SK-N-SH (cell line): Measurements from ENCODE around the gene CACNA1H.

ENCODE experiments used
- POLR2AphosphoS5 ChIP-seq: IDR thresholded peaks from 2 replicates; pipeline ENCODE4 v1.6.1; 2012; ENCODE audit warnings: low read depth, low read length
- TEAD4 ChIP-seq: IDR thresholded peaks from 2 replicates; pipeline ENCODE4 v1.4.0; 2012; ENCODE audit warnings: mild to moderate bottlenecking, borderline replicate concordance; ENCODE audit not compliant: insufficient read depth
- TF ChIP-seq, protein P1 (sequence below): IDR thresholded peaks from 2 replicates; pipeline ENCODE4 v1.6.1; 2012; ENCODE audit warnings: mild to moderate bottlenecking, low read depth, low read length, moderate library complexity
- TF ChIP-seq, protein P2 (sequence below): fragments of 200-600 bp; sonication (generic); IDR thresholded peaks from 2 replicates; pipeline ENCODE4 v1.6.1; 2017; ENCODE audit warnings: antibody characterized with exemption, mild to moderate bottlenecking, moderate library complexity
- TF ChIP-seq, protein P3 (sequence below): IDR thresholded peaks from 2 replicates; pipeline ENCODE4; 2012

DNA sequence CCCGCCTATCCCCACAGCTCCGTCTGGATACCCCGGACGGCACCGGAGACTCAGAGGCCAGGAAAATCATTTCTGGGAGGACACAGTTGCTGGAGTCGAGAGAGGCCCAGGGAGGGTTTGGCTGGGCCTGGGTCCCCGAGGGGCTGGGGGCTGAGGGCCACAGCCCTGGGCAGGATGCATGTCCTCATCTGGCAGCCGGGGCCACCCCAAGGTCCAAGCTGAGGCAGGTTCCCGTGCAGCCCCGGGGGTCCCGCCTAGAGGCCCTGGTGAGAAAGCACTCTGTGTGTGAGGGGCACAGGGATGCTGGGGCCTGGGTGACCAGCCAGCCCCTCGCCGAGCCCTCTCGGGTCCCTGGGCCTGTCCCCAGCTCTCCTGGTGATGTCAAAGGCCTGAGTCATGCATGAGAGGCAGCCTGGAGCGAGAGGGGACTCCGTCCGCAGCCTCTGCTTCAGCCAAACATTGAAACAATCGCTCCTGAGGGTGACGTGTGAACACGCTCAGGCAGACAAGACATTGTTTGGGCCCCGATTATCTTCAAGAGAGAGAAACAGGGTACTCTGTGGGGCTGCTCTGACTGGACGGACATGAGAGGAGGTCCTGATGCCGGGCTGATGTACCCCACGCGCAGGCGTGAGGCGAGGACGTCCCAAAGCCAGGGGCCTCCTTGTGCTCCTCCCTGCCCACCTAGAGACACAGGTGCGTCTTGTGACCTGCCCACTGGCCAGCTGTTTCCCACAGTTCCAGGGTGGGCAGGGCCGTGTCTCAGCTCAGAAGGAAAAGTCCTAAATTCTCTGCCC lies 31.1 kb upstream of the CACNA1H start:
- TF ChIP-seq, protein P1, sequence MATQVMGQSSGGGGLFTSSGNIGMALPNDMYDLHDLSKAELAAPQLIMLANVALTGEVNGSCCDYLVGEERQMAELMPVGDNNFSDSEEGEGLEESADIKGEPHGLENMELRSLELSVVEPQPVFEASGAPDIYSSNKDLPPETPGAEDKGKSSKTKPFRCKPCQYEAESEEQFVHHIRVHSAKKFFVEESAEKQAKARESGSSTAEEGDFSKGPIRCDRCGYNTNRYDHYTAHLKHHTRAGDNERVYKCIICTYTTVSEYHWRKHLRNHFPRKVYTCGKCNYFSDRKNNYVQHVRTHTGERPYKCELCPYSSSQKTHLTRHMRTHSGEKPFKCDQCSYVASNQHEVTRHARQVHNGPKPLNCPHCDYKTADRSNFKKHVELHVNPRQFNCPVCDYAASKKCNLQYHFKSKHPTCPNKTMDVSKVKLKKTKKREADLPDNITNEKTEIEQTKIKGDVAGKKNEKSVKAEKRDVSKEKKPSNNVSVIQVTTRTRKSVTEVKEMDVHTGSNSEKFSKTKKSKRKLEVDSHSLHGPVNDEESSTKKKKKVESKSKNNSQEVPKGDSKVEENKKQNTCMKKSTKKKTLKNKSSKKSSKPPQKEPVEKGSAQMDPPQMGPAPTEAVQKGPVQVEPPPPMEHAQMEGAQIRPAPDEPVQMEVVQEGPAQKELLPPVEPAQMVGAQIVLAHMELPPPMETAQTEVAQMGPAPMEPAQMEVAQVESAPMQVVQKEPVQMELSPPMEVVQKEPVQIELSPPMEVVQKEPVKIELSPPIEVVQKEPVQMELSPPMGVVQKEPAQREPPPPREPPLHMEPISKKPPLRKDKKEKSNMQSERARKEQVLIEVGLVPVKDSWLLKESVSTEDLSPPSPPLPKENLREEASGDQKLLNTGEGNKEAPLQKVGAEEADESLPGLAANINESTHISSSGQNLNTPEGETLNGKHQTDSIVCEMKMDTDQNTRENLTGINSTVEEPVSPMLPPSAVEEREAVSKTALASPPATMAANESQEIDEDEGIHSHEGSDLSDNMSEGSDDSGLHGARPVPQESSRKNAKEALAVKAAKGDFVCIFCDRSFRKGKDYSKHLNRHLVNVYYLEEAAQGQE = no peak
- TF ChIP-seq, protein P2, sequence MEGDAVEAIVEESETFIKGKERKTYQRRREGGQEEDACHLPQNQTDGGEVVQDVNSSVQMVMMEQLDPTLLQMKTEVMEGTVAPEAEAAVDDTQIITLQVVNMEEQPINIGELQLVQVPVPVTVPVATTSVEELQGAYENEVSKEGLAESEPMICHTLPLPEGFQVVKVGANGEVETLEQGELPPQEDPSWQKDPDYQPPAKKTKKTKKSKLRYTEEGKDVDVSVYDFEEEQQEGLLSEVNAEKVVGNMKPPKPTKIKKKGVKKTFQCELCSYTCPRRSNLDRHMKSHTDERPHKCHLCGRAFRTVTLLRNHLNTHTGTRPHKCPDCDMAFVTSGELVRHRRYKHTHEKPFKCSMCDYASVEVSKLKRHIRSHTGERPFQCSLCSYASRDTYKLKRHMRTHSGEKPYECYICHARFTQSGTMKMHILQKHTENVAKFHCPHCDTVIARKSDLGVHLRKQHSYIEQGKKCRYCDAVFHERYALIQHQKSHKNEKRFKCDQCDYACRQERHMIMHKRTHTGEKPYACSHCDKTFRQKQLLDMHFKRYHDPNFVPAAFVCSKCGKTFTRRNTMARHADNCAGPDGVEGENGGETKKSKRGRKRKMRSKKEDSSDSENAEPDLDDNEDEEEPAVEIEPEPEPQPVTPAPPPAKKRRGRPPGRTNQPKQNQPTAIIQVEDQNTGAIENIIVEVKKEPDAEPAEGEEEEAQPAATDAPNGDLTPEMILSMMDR = no peak
- no peak for TF ChIP-seq POLR2AphosphoS5
- TF ChIP-seq, protein P3, sequence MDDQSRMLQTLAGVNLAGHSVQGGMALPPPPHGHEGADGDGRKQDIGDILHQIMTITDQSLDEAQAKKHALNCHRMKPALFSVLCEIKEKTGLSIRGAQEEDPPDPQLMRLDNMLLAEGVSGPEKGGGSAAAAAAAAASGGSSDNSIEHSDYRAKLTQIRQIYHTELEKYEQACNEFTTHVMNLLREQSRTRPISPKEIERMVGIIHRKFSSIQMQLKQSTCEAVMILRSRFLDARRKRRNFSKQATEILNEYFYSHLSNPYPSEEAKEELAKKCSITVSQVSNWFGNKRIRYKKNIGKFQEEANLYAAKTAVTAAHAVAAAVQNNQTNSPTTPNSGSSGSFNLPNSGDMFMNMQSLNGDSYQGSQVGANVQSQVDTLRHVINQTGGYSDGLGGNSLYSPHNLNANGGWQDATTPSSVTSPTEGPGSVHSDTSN = no peak
- no peak for TF ChIP-seq TEAD4
